H9 (cell line): ENCODE data around the gene HOXA9. TPM values are rescaled to one million over a fixed set of nuclear protein-coding genes. Genes with fewer than 3 reads are reported as not detected.

Experiments
- DNase-seq: peaks from one replicate; pipeline ENCODE4 v3.0.0-alpha.2; 2017
- H2AFZ ChIP-seq: one replicate; pipeline ENCODE4 v1.6.1; 2013; ENCODE audit warnings: mild to moderate bottlenecking, low read length, control low read depth, moderate library complexity
- H2AK5ac ChIP-seq: 2 replicates; pipeline ENCODE4 v1.6.1; 2013; ENCODE audit warnings: low read length, control low read depth, mixed read lengths; ENCODE audit not compliant: insufficient read length
- H2BK120ac ChIP-seq: one replicate; pipeline ENCODE4 v1.6.1; 2013; ENCODE audit warnings: low read depth, mild to moderate bottlenecking, low read length, control low read depth, inconsistent platforms; ENCODE audit not compliant: poor library complexity, severe bottlenecking
- H2BK12ac ChIP-seq: 2 replicates; pipeline ENCODE4 v1.6.1; 2013; ENCODE audit warnings: low read length, control low read depth, mixed read lengths, low read depth; ENCODE audit not compliant: insufficient read length
- H2BK15ac ChIP-seq: 2 replicates; pipeline ENCODE4 v1.6.1; 2013; ENCODE audit warnings: low read depth, low read length, control low read depth
- H2BK20ac ChIP-seq: one replicate; pipeline ENCODE4 v1.6.1; 2013; ENCODE audit warnings: low read depth, mild to moderate bottlenecking, low read length, control low read depth, inconsistent platforms; ENCODE audit not compliant: poor library complexity, severe bottlenecking
- H2BK5ac ChIP-seq: 2 replicates; pipeline ENCODE4 v1.6.1; 2013; ENCODE audit warnings: low read length, control low read depth, mixed read lengths; ENCODE audit not compliant: insufficient read length
- H3K14ac ChIP-seq: 2 replicates; pipeline ENCODE4 v1.6.1; 2013; ENCODE audit warnings: low read length, control low read depth; ENCODE audit not compliant: insufficient read depth
- H3K18ac ChIP-seq: 2 replicates; pipeline ENCODE4 v1.6.1; 2013; ENCODE audit warnings: low read depth, mild to moderate bottlenecking, mixed read lengths, low read length, control low read depth; ENCODE audit not compliant: insufficient read length
- H3K23ac ChIP-seq: 2 replicates; pipeline ENCODE4 v1.6.1; 2013; ENCODE audit warnings: low read length, control low read depth, mixed read lengths, low read depth; ENCODE audit not compliant: insufficient read length
- H3K23me2 ChIP-seq: 2 replicates; pipeline ENCODE4 v1.6.1; 2013; ENCODE audit warnings: low read depth, mild to moderate bottlenecking, mixed read lengths, low read length, control low read depth; ENCODE audit not compliant: insufficient read length, poor library complexity, severe bottlenecking
- H3K27ac ChIP-seq: 2 replicates; pipeline ENCODE4 v1.5.1; 2013; ENCODE audit warnings: low read length, control low read depth, mixed read lengths, low read depth; ENCODE audit not compliant: insufficient read length
- H3K27me3 ChIP-seq: 2 replicates; pipeline ENCODE4 v1.6.1; 2013; ENCODE audit warnings: low read length, control low read depth, inconsistent platforms; ENCODE audit not compliant: insufficient read depth
- H3K4ac ChIP-seq: 2 replicates; pipeline ENCODE4 v1.6.1; 2013; ENCODE audit warnings: low read depth, mild to moderate bottlenecking, control low read depth, inconsistent platforms, low read length, moderate library complexity
- H3K4me1 ChIP-seq: 2 replicates; pipeline ENCODE4 v1.6.1; 2013; ENCODE audit warnings: low read length, control low read depth, inconsistent platforms; ENCODE audit not compliant: insufficient read depth
- H3K4me2 ChIP-seq: 2 replicates; pipeline ENCODE4 v1.6.1; 2013; ENCODE audit warnings: low read length, control low read depth, mixed read lengths; ENCODE audit not compliant: insufficient read length, insufficient read depth
- H3K56ac ChIP-seq: 2 replicates; pipeline ENCODE4 v1.6.1; 2013; ENCODE audit warnings: low read depth, mild to moderate bottlenecking, mixed read lengths, low read length, control low read depth; ENCODE audit not compliant: insufficient read length
- H3K79me1 ChIP-seq: 2 replicates; pipeline ENCODE4 v1.6.1; 2013; ENCODE audit warnings: low read depth, mild to moderate bottlenecking, moderate library complexity, low read length, control low read depth, inconsistent platforms; ENCODE audit not compliant: insufficient read depth, poor library complexity, severe bottlenecking
- H3K79me2 ChIP-seq: 2 replicates; pipeline ENCODE4 v1.6.1; 2013; ENCODE audit warnings: low read length, control low read depth, inconsistent platforms; ENCODE audit not compliant: insufficient read depth
- H3K9ac ChIP-seq: 2 replicates; pipeline ENCODE4 v1.6.1; 2013; ENCODE audit warnings: low read length, control low read depth, mixed read lengths; ENCODE audit not compliant: insufficient read length; ENCODE audit errors: extremely low read depth
- H3K9me3 ChIP-seq: one replicate; pipeline ENCODE4 v1.6.1; 2013; ENCODE audit warnings: low read depth, low read length, inconsistent platforms; ENCODE audit not compliant: control insufficient read depth
- H3T11ph ChIP-seq: one replicate; pipeline ENCODE4 v1.6.1; 2013; ENCODE audit warnings: mild to moderate bottlenecking, low read length, control low read depth, inconsistent platforms
- H4K20me1 ChIP-seq: one replicate; pipeline ENCODE4 v1.6.1; 2013; ENCODE audit not compliant: control insufficient read depth, insufficient read length, insufficient read depth
- H4K5ac ChIP-seq: 2 replicates; pipeline ENCODE4 v1.6.1; 2013; ENCODE audit warnings: low read depth, mild to moderate bottlenecking, mixed read lengths, low read length, control low read depth; ENCODE audit not compliant: insufficient read length
- H4K8ac ChIP-seq: replicated peaks from 2 replicates; pipeline ENCODE4 v1.6.1; 2013; ENCODE audit warnings: low read length, control low read depth, mixed read lengths, low read depth; ENCODE audit not compliant: insufficient read length
- H4K91ac ChIP-seq: 2 replicates; pipeline ENCODE4 v1.6.1; 2013; ENCODE audit warnings: low read depth, mild to moderate bottlenecking, moderate library complexity, mixed read lengths, low read length, control low read depth; ENCODE audit not compliant: insufficient read length
- H3K27ac Mint-ChIP-seq, 3 experiments: 2 replicates in 2 of 3; 3 replicates in 1 of 3; pipeline ENCODE4 v1.8.0; 2020 to 2021; ENCODE audit warnings: mixed read lengths in 3 of 3, mild to moderate bottlenecking in 1 of 3, moderate library complexity in 1 of 3
- H3K27me3 Mint-ChIP-seq: 2 replicates; pipeline ENCODE4 v1.8.0; 2021; ENCODE audit warnings: low read depth, mild to moderate bottlenecking, moderate library complexity, mixed read lengths
- H3K36me3 Mint-ChIP-seq, 3 experiments: 2 replicates in 2 of 3; 3 replicates in 1 of 3; pipeline ENCODE4 v1.8.0; 2020 to 2021; ENCODE audit warnings: low read depth in 3 of 3, mixed read lengths in 3 of 3; ENCODE audit not compliant: insufficient read depth in 1 of 3
- H3K4me1 Mint-ChIP-seq, 2 experiments: 2 replicates each; pipeline ENCODE4 v1.8.0; 2020; ENCODE audit warnings: mixed read lengths in 2 of 2
- H3K4me3 Mint-ChIP-seq, 2 experiments: 2 replicates in 1 of 2; 3 replicates in 1 of 2; pipeline ENCODE4 v1.8.0; 2020 to 2021; ENCODE audit warnings: mild to moderate bottlenecking in 2 of 2, mixed read lengths in 2 of 2, moderate library complexity in 1 of 2
- H3K9me3 Mint-ChIP-seq, 2 experiments: 2 replicates in 1 of 2; 3 replicates in 1 of 2; pipeline ENCODE4 v1.8.0; 2020; ENCODE audit warnings: mild to moderate bottlenecking in 2 of 2, mixed read lengths in 2 of 2, moderate library complexity in 1 of 2
- WGBS: extraction: QIAGEN DNeasy Blood & Tissue Kit; methylation state at CpG from one replicate; pipeline ENCODE4 v1.1.7; 2013; ENCODE audit warnings: missing lambda C conversion rate, low lambda C conversion rate, mixed read lengths; ENCODE audit not compliant: insufficient read length; ENCODE audit errors: extremely low coverage; 5-methylcytosine and 5-hydroxymethylcytosine counted together
- total RNA-seq: library from RNA; stranded (reverse); gene quantifications from 2 replicates; pipeline ENCODE4 v1.2.1, GENCODE V29; 2021
- TF ChIP-seq, protein P1 (sequence below): fragments of 200-600 bp; sonication (generic); conservative IDR thresholded peaks from 3 replicates; pipeline ENCODE4 v1.8.0; 2021; ENCODE audit warnings: antibody characterized with exemption, mild to moderate bottlenecking

HOXA9 gene
- total RNA-seq, 1 experiment from 2014 or later: not detected

DNA sequence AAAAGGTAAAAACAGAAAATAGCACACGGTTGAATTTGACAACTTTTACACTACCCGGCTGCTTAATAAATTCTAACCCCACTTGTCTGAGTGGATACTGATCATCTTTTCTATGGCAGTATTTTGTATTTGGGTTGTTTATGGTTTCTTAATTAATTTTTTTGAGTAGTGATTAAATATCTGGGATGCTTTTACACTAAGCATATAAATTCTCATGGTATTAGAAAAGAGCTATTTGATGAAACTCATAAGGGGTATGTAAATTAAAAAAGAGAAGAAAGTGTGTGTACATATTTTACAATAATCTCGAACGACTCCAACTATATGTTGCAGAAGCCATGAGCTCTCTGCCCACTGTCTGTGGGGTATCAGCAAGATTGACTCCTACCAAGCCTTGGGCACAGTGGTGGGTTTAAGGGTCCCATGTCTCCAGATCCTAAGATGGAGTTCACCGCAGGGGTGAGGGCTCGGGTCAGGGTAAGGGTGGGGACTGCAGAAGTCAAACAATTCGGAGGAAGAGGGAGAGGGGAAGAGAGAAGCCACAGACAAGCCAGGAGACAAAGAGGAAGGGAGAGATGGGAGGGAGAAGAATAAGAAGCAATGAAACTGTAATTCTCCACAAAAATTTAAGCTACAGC is 42.1 kb upstream of the HOXA9 start:
- Histone ChIP-seq H3K14ac (no peak overlapping the region), H3K4me1 (no peaks in the 10 kb centered on the region), H3K9ac (no peak overlapping the region), H4K20me1 (no peaks in the 10 kb centered on the region), H3K27ac (no peak overlapping the region), H2AK5ac (no peak overlapping the region), H2BK120ac (no peak overlapping the region), H3K4ac (no peak overlapping the region), H4K5ac (no peak overlapping the region), H3K23ac (no peak overlapping the region), H3K4me2 (no peak overlapping the region), H3K79me1 (no peaks in the 10 kb centered on the region), H2AFZ (no peak overlapping the region), H3K23me2 (no peaks in the 10 kb centered on the region), H3K56ac (no peak overlapping the region), H2BK20ac (no peak overlapping the region), H3K18ac (no peak overlapping the region), H3K27me3 (peaks cover 100% of the 10 kb centered on the region), H2BK5ac (no peak overlapping the region), H3T11ph (no peak overlapping the region), H4K91ac (no peak overlapping the region), H3K79me2 (no peaks in the 10 kb centered on the region), H3K9me3 (no peaks in the 10 kb centered on the region), H2BK12ac (no peak overlapping the region), H2BK15ac (no peak overlapping the region), H4K8ac (no peak overlapping the region)
- Mint-ChIP-seq H3K4me1 (peaks cover 6 to 9% of the 10 kb centered on the region in 2 experiments; a peak in 3 of 4 replicates), H3K27ac (no peak overlapping the region), H3K4me3 (no peak overlapping the region), H3K27me3 (peaks cover 100% of the 10 kb centered on the region), H3K36me3 (peaks cover 0 to 2% (median 0%) of the 10 kb centered on the region in 3 experiments; a peak in 1 of 7 replicates), H3K9me3 (peaks cover 5 to 8% of the 10 kb centered on the region in 2 experiments; a peak in 4 of 5 replicates)
- DNase-seq: no peak
- TF ChIP-seq, protein P1, sequence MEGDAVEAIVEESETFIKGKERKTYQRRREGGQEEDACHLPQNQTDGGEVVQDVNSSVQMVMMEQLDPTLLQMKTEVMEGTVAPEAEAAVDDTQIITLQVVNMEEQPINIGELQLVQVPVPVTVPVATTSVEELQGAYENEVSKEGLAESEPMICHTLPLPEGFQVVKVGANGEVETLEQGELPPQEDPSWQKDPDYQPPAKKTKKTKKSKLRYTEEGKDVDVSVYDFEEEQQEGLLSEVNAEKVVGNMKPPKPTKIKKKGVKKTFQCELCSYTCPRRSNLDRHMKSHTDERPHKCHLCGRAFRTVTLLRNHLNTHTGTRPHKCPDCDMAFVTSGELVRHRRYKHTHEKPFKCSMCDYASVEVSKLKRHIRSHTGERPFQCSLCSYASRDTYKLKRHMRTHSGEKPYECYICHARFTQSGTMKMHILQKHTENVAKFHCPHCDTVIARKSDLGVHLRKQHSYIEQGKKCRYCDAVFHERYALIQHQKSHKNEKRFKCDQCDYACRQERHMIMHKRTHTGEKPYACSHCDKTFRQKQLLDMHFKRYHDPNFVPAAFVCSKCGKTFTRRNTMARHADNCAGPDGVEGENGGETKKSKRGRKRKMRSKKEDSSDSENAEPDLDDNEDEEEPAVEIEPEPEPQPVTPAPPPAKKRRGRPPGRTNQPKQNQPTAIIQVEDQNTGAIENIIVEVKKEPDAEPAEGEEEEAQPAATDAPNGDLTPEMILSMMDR: no peak
- no CpG with 5 or more reads among the region's 7 CpGs for WGBS
